WERI-Rb-1 (cell line): Measurements from ENCODE around the gene TPX2.

Source experiments
- DNase-seq: peaks from one replicate; pipeline ENCODE4 v3.0.0-alpha.2; 2020
- H3K27ac ChIP-seq: fragments of 250-450 bp; sonication (Bioruptor Pico); 2 replicates; pipeline ENCODE4 v1.5.1; 2020; ENCODE audit warnings: mild to moderate bottlenecking, moderate library complexity
- H3K27me3 ChIP-seq: fragments of 250-450 bp; sonication (Bioruptor Pico); 2 replicates; pipeline ENCODE4 v1.5.1; 2021; ENCODE audit warnings: mild to moderate bottlenecking, low read depth, moderate library complexity; ENCODE audit not compliant: insufficient read depth, severe bottlenecking
- H3K36me3 ChIP-seq: fragments of 250-450 bp; sonication (Bioruptor Pico); 2 replicates; pipeline ENCODE4 v1.5.1; 2020; ENCODE audit warnings: mild to moderate bottlenecking, moderate library complexity
- H3K4me3 ChIP-seq: 2 replicates; pipeline ENCODE4 v1.5.1; 2011; ENCODE audit warnings: low read depth, mild to moderate bottlenecking, control low read depth, low read length
- H3K9me3 ChIP-seq: fragments of 250-450 bp; sonication (Bioruptor Pico); 2 replicates; pipeline ENCODE4 v1.5.1; 2021; ENCODE audit warnings: mild to moderate bottlenecking, moderate library complexity; ENCODE audit not compliant: severe bottlenecking
- TF ChIP-seq, protein P1 (sequence below): IDR thresholded peaks from 2 replicates; pipeline ENCODE4 v1.5.1; 2011; ENCODE audit warnings: low read depth, mild to moderate bottlenecking, control low read depth, inconsistent platforms, low read length

TPX2 gene

DNA sequence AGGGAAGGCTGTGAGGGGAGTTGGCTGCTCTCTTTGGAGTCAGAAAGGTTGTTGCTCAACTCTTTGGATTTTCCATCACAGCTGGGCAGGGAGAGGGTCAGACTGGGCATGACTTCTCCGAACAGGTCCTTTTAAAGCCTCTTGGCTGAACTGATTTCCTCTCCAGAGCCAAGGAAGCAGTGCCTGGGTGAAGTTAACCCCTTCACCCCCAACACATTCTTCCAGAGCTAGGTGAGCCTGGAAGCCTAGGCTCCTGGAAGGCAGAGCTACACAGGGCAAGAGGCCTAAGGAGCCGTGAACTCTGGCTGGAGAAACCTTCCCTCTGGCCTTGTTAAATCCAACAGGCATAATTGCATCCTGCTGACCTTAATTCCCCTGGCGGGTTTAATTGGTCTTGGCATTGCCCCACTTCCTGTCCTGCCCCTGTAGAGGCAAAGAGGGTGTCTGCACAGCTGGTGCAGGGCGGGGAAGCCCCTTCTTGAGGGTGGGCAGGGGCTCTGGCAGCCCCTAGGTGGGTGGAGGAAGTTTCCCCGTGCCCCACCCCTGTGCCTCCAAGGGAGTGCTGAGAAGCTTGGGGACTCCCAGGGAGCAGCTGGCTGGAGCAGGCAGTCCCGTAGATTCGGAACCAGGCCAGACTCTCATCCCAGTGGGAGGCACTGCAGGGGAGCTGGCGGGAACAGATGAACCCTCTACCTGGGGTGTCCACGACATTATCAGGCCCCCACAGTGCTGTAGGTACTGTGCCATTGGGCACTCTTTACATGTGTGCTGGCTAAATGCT, 76.5 kb downstream of the TPX2 start:
- Histone ChIP-seq H3K4me3 (no peak overlapping the region), H3K27ac (no peak overlapping the region), H3K36me3 (no peaks in the 10 kb centered on the region; the same call in 1 of the 2 replicates), H3K27me3 (no peaks in the 10 kb centered on the region), H3K9me3 (no peaks in the 10 kb centered on the region)
- TF ChIP-seq, protein P1, sequence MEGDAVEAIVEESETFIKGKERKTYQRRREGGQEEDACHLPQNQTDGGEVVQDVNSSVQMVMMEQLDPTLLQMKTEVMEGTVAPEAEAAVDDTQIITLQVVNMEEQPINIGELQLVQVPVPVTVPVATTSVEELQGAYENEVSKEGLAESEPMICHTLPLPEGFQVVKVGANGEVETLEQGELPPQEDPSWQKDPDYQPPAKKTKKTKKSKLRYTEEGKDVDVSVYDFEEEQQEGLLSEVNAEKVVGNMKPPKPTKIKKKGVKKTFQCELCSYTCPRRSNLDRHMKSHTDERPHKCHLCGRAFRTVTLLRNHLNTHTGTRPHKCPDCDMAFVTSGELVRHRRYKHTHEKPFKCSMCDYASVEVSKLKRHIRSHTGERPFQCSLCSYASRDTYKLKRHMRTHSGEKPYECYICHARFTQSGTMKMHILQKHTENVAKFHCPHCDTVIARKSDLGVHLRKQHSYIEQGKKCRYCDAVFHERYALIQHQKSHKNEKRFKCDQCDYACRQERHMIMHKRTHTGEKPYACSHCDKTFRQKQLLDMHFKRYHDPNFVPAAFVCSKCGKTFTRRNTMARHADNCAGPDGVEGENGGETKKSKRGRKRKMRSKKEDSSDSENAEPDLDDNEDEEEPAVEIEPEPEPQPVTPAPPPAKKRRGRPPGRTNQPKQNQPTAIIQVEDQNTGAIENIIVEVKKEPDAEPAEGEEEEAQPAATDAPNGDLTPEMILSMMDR, result no peak
- DNase-seq, result no peak

DNA sequence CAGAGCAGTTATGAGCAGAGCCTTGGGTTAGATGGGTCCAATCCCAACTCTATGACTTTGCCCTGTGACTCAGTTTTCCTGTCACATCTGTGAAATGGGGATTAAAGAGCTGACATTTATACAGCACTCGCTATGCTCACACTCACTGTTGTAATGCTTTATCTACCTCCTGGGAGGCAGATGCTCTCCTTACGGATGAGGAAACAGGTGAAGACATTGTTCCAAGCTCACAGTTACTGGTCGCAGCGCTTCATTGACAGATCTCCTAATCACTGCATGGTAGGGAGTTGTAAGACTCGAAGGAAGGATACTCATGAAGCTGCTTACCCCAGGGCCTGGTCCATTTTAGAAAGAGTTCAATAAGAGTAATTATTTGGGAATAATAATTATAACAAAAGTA, 77.1 kb downstream of the TPX2 start:
- no peak overlapping the region for H3K27ac ChIP-seq
- TF ChIP-seq, protein P1, result no peak

DNA sequence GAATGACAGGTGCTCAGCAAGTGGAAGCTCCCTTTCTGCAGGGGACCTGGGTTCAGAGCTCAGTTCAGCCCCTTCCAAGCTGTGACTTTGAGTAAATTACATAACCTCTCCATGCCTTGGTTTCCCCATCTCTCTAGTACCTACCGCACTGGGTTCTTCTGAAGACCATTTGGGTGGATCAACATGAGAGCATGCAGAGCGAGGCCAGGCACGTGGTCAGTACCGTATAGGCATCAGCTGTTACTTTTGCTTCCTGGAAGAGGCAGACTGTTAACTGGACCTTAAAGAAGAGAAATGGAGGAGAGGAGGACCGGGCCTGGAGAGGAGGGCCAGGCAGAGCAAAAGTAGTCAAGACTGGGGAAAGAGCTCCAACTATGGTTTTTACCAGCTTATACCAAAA, 78.4 kb downstream of the TPX2 start:
- no peaks in the 10 kb centered on the region for H3K9me3 ChIP-seq
- TF ChIP-seq, protein P1, result no peak
- no peak for DNase-seq
- no peak overlapping the region for H3K27ac ChIP-seq
- no peaks in the 10 kb centered on the region for H3K27me3 ChIP-seq
- H3K4me3 ChIP-seq, result no peak overlapping the region
- H3K36me3 ChIP-seq, result no peaks in the 10 kb centered on the region

More for the DNA sequence above, 77.1 kb downstream of the TPX2 start:
- Histone ChIP-seq H3K36me3 (no peaks in the 10 kb centered on the region; the same call in 1 of the 2 replicates), H3K4me3 (no peak overlapping the region), H3K9me3 (no peaks in the 10 kb centered on the region), H3K27me3 (no peaks in the 10 kb centered on the region)
- no peak for DNase-seq

DNA sequence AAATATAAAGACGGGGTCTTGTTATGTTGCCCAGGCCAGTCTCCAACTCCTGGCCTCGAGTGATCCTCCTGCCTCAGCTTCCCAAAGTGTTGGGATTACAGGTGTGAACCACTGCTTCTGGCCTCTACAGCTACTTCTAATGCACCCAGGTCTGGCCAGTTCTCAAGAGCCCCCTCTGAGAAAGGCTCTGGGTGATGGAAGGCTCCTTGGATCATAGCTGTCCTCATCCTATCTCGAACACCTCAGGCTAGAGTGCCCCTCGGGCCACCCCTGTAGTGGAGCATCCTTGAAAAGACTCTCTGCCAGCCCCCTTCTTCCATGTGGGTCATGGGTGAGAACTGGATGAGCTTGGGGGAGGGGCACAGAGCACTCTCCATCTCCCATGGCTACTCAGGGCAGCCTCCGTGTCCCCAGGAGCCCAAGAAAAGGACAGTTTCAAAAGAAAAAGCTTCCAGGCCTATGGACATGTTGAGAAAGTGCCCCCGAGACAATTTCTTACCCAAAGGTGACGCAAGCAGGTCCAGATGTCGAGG, 79.4 kb downstream of the TPX2 start:
- Histone ChIP-seq H3K4me3 (no peak overlapping the region), H3K9me3 (no peaks in the 10 kb centered on the region), H3K36me3 (no peaks in the 10 kb centered on the region), H3K27ac (no peak overlapping the region), H3K27me3 (no peaks in the 10 kb centered on the region)
- TF ChIP-seq, protein P1, result no peak
- DNase-seq, result no peak

DNA sequence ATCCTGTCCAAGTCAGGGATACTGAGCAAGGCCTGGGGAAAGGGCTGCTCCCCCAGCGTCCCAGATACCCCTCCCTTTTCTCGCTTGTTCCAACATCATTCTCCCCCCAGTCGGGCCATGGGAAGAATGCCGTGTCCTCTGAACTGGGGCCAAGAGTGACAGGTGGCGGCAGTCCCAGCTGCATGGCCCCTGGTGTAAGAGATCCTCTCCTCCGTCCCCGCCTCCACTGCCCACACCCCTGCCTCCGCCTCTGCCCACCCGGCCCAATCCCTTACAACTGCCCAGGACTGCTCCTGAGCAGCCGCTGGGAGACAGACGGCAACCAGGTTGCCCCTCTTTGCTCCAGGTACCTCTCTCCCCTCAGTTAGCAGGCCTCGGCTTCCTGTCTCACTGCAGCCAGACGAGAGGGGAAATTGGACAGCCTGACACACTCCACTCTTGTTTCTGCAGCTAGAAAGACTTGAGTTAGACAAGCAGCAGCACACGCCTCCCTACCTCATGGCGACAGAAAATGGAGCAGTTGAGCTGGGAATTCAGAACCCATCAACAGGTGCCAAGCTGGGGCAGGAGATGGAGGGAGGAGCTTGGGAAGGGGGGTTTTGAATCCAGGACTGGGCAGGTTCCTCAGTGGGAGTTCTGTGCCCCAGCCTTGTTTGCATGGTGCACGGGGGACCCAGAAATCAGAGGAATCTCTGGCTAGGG, 80.1 kb downstream of the TPX2 start, which contains the start of gene MYLK2:
Gene MYLK2, plus strand, starts transcription at position 274 of the 702 bp plus-strand sequence. Its CDS starts 225 bp downstream, at position 499.
- H3K27ac ChIP-seq, result no peak within 1 kb of the TSS
- TF ChIP-seq, protein P1, result no peak
- no peaks in the 10 kb centered on the region for H3K36me3 ChIP-seq
- no peak within 1 kb of the TSS for H3K4me3 ChIP-seq
- no peaks in the 10 kb centered on the region for H3K9me3 ChIP-seq
- H3K27me3 ChIP-seq, result no peaks in the 10 kb centered on the region
- peak; percentile 55 for DNase-seq
